Subcutaneous adipose tissue (tissue), 4 donors: ENCODE data around the gene SLC25A27. TPM values are rescaled to one million over a fixed set of nuclear protein-coding genes. Genes with fewer than 3 reads are reported as not detected.

Source experiments
- total RNA-seq, 4 donors: library from RNA; depleted of rRNA; stranded (reverse); fragments of >200 nt; gene quantifications; one replicate each; pipeline ENCODE4 v1.1.0, GENCODE V29; 2016
- TF ChIP-seq, protein P1 (sequence below): fragments of 450-650 bp; IDR thresholded peaks from one replicate; pipeline ENCODE4 v1.5.1; 2016; ENCODE audit warnings: low read depth, mild to moderate bottlenecking, control low read depth, antibody characterized with exemption, moderate library complexity

Gene SLC25A27
- total RNA-seq, 4 donors from 2014 or later: 20.7 to 36.7 (median 28.2) TPM

- TF ChIP-seq, protein P1, sequence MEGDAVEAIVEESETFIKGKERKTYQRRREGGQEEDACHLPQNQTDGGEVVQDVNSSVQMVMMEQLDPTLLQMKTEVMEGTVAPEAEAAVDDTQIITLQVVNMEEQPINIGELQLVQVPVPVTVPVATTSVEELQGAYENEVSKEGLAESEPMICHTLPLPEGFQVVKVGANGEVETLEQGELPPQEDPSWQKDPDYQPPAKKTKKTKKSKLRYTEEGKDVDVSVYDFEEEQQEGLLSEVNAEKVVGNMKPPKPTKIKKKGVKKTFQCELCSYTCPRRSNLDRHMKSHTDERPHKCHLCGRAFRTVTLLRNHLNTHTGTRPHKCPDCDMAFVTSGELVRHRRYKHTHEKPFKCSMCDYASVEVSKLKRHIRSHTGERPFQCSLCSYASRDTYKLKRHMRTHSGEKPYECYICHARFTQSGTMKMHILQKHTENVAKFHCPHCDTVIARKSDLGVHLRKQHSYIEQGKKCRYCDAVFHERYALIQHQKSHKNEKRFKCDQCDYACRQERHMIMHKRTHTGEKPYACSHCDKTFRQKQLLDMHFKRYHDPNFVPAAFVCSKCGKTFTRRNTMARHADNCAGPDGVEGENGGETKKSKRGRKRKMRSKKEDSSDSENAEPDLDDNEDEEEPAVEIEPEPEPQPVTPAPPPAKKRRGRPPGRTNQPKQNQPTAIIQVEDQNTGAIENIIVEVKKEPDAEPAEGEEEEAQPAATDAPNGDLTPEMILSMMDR: no peak
Measured at GRCh38 chr6:46715141-46715540, 62.4 kb downstream of the SLC25A27 start.

- TF ChIP-seq, protein P1: no peak
Measured at GRCh38 chr6:46719099-46719498, 66.3 kb downstream of the SLC25A27 start.

GRCh38 chr6:46720401-46720800 lies 67.6 kb downstream of the SLC25A27 start:
- TF ChIP-seq, protein P1: no peak

Other genes with a start within 250 kb of the SLC25A27 start
- gene RCAN2, start 161.5 kb upstream of the SLC25A27 start, total RNA-seq: 10 to 100 TPM in 3 of 4 donors, 1 to 10 TPM in 1; 8.8 to 17.2 (median 13.7) TPM
- 1 to 10 TPM in 2 of 4 donors, under 1 TPM in 2; 0.88 to 2.0 (median 1.1) TPM for gene CYP39A1, start 157 bp upstream of the SLC25A27 start, total RNA-seq
- gene TDRD6, start 34.9 kb downstream of the SLC25A27 start, total RNA-seq: 1 to 10 TPM in 1 of 4 donors, under 1 TPM in 3; 0.51 to 2.1 (median 0.82) TPM
- 10 to 100 TPM in 1 of 4 donors, 1 to 10 TPM in 3; 2.4 to 65.6 (median 3.8) TPM for gene PLA2G7, start 82.4 kb downstream of the SLC25A27 start, total RNA-seq
- gene ANKRD66, start 94.0 kb downstream of the SLC25A27 start, total RNA-seq: not detected
- gene MEP1A, start 140.4 kb downstream of the SLC25A27 start, total RNA-seq: under 1 TPM in 1 of 4 donors, not detected in 3; 0.65 TPM